Measurements from ENCODE around the gene DNHD1. TPM values are rescaled to one million over a fixed set of nuclear protein-coding genes. Genes with fewer than 3 reads are reported as not detected.

Gene DNHD1
- total RNA-seq, 1 experiment from 2014 or later = 10.6 TPM

GRCh38 chr11:6502382-6502781 is 5.3 kb downstream of the DNHD1 start:
- in situ Hi-C loops (cut with HindIII; ENCODE audit: low pct_unique_long_range_greater_than_20kb, low sequenced_read_pairs) = no loop called here
- CTCF ChIA-PET = interaction anchor here (1.0 kb wide), 1 partner anchor 123 kb away, joined by 3 read pairs; no protein-coding TSS in a partner anchor
- POLR2A ChIA-PET = no interaction called here

GRCh38 chr11:6504166-6504565 is 7.1 kb downstream of the DNHD1 start:
- DNase-seq (ENCODE audit: low read depth, low spot score) = no peak
- CTCF ChIA-PET = interaction anchor here (1.0 to 3.7 kb wide), 3 partner anchors 26 to 125 kb away, joined by 4 to 42 read pairs (median 4); no protein-coding TSS in a partner anchor
- BruUV-seq (replicated peaks) = no TSS peak
- no peaks in the 10 kb centered on the region; the same call in 1 of the 2 replicates for H3K36me3 ChIP-seq (ENCODE audit: control insufficient read depth, insufficient read depth, low read length)
- no peak overlapping the region for H3K27ac ChIP-seq (ENCODE audit: low read length)
- TF ChIP-seq POLR2AphosphoS5 (IDR thresholded peaks at IDR 0.05; ENCODE audit: low read depth, low read length) = no peak
- no peak for TF ChIP-seq REST (IDR thresholded peaks at IDR 0.05; ENCODE audit: insufficient read depth in 1 of 2, low read depth in 2 of 2, low read length in 1 of 2)
- TF ChIP-seq TCF7L2 (IDR thresholded peaks at IDR 0.05; ENCODE audit: low read depth, low read length) = no peak
- no peak for TF ChIP-seq SIN3A (IDR thresholded peaks at IDR 0.05; ENCODE audit: borderline replicate concordance, insufficient read depth, low read depth, low read length)
- in situ Hi-C loops (cut with HindIII; ENCODE audit: low pct_unique_long_range_greater_than_20kb, low sequenced_read_pairs) = no loop called here
- no peak for ATAC-seq
- H3K4me1 ChIP-seq (ENCODE audit: control insufficient read depth, insufficient read depth, low read length) = no peaks in the 10 kb centered on the region
- H3K9me3 ChIP-seq (ENCODE audit: control insufficient read depth, insufficient read depth, low read depth, low read length) = no peaks in the 10 kb centered on the region
- intact Hi-C loops (cut with micrococcal nuclease; ENCODE audit: unreplicated experiment) = no loop called here
- POLR2A ChIA-PET = no interaction called here
- no peaks in the 10 kb centered on the region for H3K27me3 ChIP-seq (ENCODE audit: control insufficient read depth, insufficient read depth, low read length)
- no peak overlapping the region for H3K4me3 ChIP-seq (ENCODE audit: low read depth in 2 of 2, low read length in 2 of 2)

More at GRCh38 chr11:6502382-6502781, 5.3 kb downstream of the DNHD1 start:
- H3K27ac ChIP-seq (ENCODE audit: low read length) = no peak overlapping the region
- no peaks in the 10 kb centered on the region for H3K9me3 ChIP-seq (ENCODE audit: control insufficient read depth, insufficient read depth, low read depth, low read length)
- no peak for DNase-seq (ENCODE audit: low read depth, low spot score)
- H3K36me3 ChIP-seq (ENCODE audit: control insufficient read depth, insufficient read depth, low read length) = no peaks in the 10 kb centered on the region; the same call in 1 of the 2 replicates
- BruUV-seq (replicated peaks) = no TSS peak
- TF ChIP-seq TCF7L2 (IDR thresholded peaks at IDR 0.05; ENCODE audit: low read depth, low read length) (no peak), POLR2AphosphoS5 (IDR thresholded peaks at IDR 0.05; ENCODE audit: low read depth, low read length) (no peak), REST (IDR thresholded peaks at IDR 0.05; ENCODE audit: insufficient read depth in 1 of 2, low read depth in 2 of 2, low read length in 1 of 2) (no peak), CTCF (IDR thresholded peaks at IDR 0.05) (no peak), SIN3A (IDR thresholded peaks at IDR 0.05; ENCODE audit: borderline replicate concordance, insufficient read depth, low read depth, low read length) (no peak)
- H3K27me3 ChIP-seq (ENCODE audit: control insufficient read depth, insufficient read depth, low read length) = no peaks in the 10 kb centered on the region
- ATAC-seq = no peak
- H3K4me1 ChIP-seq (ENCODE audit: control insufficient read depth, insufficient read depth, low read length) = no peaks in the 10 kb centered on the region
- intact Hi-C loops (cut with micrococcal nuclease; ENCODE audit: unreplicated experiment) = no loop called here
- H3K4me3 ChIP-seq (ENCODE audit: low read depth in 2 of 2, low read length in 2 of 2) = no peak overlapping the region

All from Panc1 (cell line).